NCI-H146 treated with DMSO at 0.1 percent for 48 hours (cell line): Measurements from ENCODE around the gene KLHDC7A.

Experiments used
- DNase-seq: peaks from one replicate; lab custom pipeline; 2025; ENCODE audit not compliant: unreplicated experiment; lab: John Stamatoyannopoulos, UW

KLHDC7A gene

DNA sequence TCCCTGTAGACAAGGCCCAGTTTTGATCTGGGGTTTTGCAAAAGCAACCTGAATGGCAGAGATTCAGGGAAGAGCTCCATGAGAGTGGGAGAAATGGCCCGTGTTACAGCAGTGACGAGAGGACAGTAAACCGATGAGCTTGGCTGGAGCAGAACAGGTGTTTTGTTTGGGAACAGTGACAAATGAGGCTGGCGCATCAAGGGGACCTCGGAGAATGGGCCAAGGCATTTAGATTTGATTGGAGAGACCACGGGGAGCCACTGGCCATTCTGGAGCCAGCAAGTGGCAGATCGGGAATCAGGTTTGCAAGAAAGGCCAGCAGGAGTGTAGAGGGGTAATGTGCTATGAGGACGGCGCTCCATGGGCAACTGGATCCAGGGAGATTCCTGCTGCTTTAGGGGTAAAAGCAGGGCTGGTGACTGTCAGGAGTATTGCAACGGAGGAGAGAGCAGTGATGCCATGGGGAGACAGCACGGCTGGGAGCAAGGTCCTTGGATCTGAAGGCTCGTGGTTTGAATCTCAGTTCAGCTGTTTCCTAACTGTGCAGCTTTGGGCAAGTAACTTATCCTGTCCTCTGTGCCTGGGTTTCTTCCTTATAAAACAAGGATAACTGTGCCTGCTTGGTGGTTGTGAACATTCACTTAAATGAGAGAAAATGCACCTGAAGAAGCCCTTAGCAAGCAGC, 9.9 kb upstream of the KLHDC7A start:
- no peak for DNase-seq

DNA sequence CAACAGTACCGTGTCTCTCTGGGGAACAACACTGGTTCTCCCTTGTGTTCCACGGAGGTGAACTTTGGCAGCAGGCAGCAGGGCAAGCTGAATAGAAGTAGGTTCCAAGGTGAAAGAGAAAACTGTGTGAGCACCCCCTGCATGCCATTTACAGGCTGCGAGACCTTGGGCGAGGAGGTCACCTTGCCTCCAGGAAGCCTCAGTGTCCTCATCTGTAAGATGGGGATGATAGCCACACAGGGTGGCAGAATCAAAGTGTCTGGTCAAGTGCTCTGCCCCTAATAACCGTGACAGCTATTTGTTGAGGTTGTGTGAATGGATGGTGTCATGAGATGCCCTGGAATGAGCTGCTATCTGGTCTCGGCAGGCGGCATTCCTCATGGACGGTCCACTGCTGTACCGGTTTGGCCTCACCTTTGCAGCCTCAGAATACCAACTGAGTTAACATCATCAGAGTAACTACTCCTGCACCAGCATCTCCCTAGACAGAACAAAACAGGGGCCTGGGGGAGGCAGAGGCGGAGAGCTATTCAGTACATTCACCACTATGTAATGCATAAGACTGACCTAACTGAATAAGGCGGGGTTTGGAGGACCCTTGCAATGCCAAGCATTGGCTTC, 7.4 kb upstream of the KLHDC7A start:
- DNase-seq: no peak

GRCh38 chr1:18474559-18475175, 6.1 kb upstream of the KLHDC7A start:
- no peak for DNase-seq

DNA sequence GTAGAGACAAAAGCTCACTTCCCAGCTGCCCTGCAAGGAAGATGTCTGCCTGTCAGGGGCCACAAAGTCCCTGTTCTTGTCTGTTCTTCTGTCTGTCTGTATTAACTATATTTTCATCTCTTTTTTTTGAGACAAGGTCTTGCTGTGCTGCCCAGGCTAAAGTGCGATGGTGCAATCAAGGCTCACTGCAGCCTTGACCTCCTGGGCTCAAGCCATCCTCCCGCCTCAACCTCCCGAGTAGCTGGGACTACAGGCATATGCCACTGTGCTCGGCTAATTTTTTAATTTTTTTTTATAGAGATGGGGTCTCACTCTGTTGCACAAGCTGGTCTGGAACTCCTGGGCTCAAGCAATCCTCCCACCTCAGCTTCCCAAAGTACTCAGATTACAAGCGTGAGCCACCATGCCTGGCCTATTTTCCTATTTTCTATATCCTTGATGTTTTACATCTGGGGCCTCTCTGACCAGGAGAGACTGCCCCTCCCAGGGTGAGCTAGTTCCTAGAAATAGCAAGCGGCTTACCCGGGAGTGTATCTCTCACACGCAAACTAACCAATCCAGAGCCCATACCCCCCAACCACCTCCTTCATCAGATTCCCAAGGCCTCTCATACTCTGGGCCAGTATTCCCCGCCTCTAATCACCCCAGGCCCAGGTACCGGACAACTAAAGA, 5.4 kb upstream of the KLHDC7A start:
- DNase-seq: no peak

DNA sequence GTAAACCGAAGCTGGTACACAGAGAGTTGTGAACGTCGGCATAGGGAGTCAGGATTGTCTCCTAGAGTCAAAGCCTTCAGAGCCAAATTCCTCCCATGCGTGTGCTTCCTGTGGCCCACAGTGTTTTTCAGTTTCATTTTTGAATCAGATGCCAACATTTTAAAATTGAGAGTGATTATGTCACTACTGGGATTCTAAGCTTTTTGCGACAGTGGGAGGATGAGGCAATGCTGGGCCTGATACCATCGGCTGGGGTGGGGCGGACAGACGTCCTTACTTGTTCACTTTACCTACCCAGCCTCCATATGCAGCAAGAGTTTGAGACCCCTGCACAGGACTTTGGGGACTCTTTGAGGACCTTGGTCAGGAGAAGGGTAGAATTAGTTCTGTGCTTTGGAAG, 1.3 kb upstream of the KLHDC7A start:
- DNase-seq: no peak

GRCh38 chr1:18481190-18481920, 625 bp downstream of the KLHDC7A start:
- no peak for DNase-seq

GRCh38 chr1:18481921-18482701, 1.4 kb downstream of the KLHDC7A start:
- DNase-seq: no peak

- DNase-seq: no peak
Measured at GRCh38 chr1:18482721-18483425, 2.1 kb downstream of the KLHDC7A start.

- no peak for DNase-seq
Measured at GRCh38 chr1:18484276-18484675, 3.5 kb downstream of the KLHDC7A start.

DNA sequence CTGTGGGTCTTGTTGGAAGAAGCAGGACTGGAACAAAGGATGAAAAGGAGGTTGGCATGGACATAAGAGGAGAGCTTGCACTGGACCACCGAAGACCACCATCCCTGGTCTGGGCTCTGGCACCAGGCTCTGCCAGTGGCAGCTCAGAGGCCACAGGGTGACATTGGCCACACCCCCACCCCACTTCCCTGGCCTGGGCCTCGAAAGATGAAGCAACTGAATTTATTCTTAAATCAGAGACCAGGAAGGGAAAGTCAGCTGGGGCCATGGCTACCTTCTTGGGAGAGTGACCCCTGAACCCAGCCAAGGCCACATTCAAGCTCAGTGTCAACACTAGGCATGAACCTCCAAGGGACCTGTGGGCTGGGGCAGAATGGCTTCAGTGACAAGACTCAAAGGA, 4.0 kb downstream of the KLHDC7A start:
- DNase-seq: no peak

GRCh38 chr1:18485227-18485626, 4.5 kb downstream of the KLHDC7A start:
- DNase-seq: no peak

DNA sequence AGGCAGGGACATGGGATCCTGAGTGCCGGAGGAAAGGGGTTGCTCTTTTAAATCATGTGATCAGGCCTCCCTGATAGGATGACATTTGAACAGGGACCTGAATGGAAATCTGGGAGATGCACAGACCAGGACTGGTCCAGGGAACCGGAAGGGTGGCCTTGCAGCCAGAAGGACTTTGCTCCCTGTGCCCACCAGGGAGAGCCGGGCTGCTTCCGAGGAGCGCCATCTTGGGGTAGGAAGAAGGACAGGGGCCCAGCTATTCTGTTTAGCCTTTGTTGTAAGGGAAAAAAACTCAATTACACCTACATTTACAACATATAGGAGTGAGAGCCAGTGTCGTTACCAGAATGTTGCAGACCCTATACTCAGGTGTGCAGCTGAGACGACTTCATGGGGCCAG, 5.5 kb downstream of the KLHDC7A start:
- no peak for DNase-seq

GRCh38 chr1:18489417-18490143, 8.8 kb downstream of the KLHDC7A start:
- DNase-seq: no peak

- no peak for DNase-seq
Measured at GRCh38 chr1:18491168-18491567, 10.4 kb downstream of the KLHDC7A start.

DNA sequence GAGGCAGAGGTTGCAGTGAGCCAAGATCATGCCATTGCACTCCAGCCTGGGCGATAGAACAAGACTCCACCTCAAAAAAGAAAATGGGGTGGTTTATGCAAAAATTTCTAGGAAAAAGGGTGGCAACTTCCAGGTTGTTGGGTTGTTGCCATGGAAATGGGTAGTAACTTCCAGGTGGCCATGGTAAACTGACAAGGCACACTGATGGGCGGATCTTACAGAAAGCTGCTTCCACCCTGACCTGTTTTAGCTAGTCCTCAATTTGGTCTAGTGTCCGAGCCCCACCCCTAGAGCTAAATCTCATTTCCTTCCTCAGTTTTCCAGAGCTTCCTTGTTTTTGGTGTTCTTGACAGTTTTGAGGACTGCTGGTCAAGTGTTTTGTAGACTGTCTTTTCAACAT, 13.6 kb downstream of the KLHDC7A start:
- DNase-seq: no peak

DNA sequence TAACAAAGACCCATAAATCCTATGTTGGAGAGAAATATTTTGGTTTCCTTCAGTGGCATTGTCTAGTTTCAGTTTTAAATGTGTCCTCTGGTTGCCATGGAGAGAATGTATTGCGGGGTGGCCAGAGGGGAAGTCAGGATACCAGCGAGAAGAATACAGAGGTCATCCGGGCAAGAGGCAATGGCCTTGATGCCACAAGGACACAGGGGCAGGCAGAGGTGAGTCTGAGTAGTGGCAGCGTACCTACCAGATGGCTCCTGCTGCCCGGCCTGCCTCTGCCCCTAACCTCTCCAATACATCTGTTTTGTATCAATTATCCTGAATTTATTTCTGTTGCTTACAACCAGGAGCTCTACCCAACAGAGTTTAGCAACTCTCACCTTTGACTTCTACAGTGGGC, 14.9 kb downstream of the KLHDC7A start:
- no peak for DNase-seq

GRCh38 chr1:18496056-18496455, 15.3 kb downstream of the KLHDC7A start:
- no peak for DNase-seq

DNA sequence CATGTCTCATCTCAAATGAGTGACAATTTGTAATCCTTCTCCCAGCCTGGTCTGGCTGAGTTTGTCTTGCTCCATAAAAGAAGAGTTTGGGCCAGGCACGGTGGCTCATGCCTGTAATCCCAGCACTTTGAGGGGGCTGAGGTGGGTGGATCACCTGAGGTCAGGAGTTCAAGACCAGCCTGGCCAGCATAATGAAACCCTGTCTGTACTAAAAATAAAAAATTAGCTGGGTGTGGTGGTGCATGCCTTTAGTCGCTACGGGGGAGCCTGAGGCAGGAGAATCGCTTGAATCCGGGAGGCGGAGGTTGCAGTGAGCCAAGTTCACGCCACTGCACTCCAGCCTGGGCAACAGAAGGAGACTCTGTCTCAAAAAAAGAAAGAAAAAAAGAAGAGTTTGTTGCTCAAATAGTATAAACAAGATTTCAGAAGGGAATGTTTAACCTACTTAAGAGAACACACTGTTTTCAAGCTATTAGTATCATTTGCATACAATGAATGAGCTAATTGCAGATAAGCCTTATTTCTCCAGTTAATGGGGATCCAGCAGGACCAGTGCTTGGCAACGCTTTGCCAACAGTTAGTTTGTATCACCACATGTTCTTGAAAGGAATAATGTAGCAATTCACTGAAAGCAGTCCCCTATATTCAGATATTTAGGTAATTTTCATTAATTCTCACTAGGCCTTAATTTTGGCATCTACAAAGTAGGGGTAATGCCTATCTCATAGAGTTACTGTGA, 15.9 kb downstream of the KLHDC7A start:
- no peak for DNase-seq

GRCh38 chr1:18501833-18502232, 21.1 kb downstream of the KLHDC7A start:
- DNase-seq: no peak
